GM12878 (cell line): ENCODE results near the gene SAC3D1. TPM values are rescaled to one million over a fixed set of nuclear protein-coding genes. Genes with fewer than 3 reads are reported as not detected.

Experiments
- ATAC-seq: fragments of 200-7000 bp; cut with Tn5 transposase; 3 replicates; pipeline ENCODE4 v1.9.1; 2020; ENCODE audit warnings: mild to moderate bottlenecking, moderate library complexity
- BruUV-seq: library from RNA; stranded (reverse); fragments of 400-500 nt; replicated peaks from 2 replicates; lab custom pipeline; 2021; lab: Mats Ljungman, UMichigan
- CTCF ChIA-PET: fragments of 300-600 bp; sonication (Branson Sonifier 250); formaldehyde crosslinking; extraction: SDS; loops from one replicate; lab custom pipeline; 2021; ENCODE audit warnings: inconsistent platforms; lab: Yijun Ruan, JAX
- POLR2A ChIA-PET: fragments of 350-600 bp; formaldehyde crosslinking; extraction: SDS; loops from one replicate; lab custom pipeline; 2021; ENCODE audit warnings: inconsistent platforms; lab: Charles Lee
- RAD21 ChIA-PET: fragments of 300-600 bp; sonication (Branson Sonifier 250); formaldehyde crosslinking; loops from one replicate; lab custom pipeline; 2023; ENCODE audit warnings: antibody characterized with exemption; ENCODE audit not compliant: unreplicated experiment; lab: Charles Lee
- SMC1A ChIA-PET: fragments of 300-600 bp; sonication (Branson Sonifier 250); formaldehyde crosslinking; loops from one replicate; lab custom pipeline; 2023; ENCODE audit not compliant: unreplicated experiment, uncharacterized antibody; lab: Charles Lee
- DNase-seq: peaks from one replicate; pipeline ENCODE4 v3.0.0-alpha.2; 2011; ENCODE audit warnings: low read depth, low spot score
- FAIRE-seq: peaks from 3 replicates; lab custom pipeline; 2011; peaks lifted over from hg19 to GRCh38; lab: Jason Lieb, UNC
- H2AFZ ChIP-seq: 2 replicates; pipeline ENCODE4 v1.6.0; 2011; ENCODE audit warnings: low read depth, low read length, control low read depth; ENCODE audit not compliant: control insufficient read depth
- H3K27ac ChIP-seq: 2 replicates; pipeline ENCODE4 v1.5.1; 2011; ENCODE audit warnings: control low read depth; ENCODE audit not compliant: control insufficient read depth, insufficient read depth
- H3K27me3 ChIP-seq, 2 experiments: replicated peaks in 1 of 2; 2 replicates each; pipeline versions ENCODE4 v1.6.0 to v1.6.1; 2011; ENCODE audit warnings: low read length in 1 of 2; ENCODE audit not compliant: control insufficient read depth in 2 of 2, insufficient read depth in 2 of 2
- H3K36me3 ChIP-seq, 2 experiments: 2 replicates each; pipeline ENCODE4 v1.5.1; 2011; ENCODE audit warnings: low read length in 1 of 2; ENCODE audit not compliant: control insufficient read depth in 2 of 2, insufficient read depth in 2 of 2
- H3K4me1 ChIP-seq: 2 replicates; pipeline ENCODE4 v1.6.1; 2011; ENCODE audit warnings: mild to moderate bottlenecking, low read length, moderate library complexity, mixed read lengths; ENCODE audit not compliant: control insufficient read depth, insufficient read depth
- H3K4me2 ChIP-seq: 2 replicates; pipeline ENCODE4 v1.6.0; 2011; ENCODE audit warnings: control low read depth; ENCODE audit not compliant: control insufficient read depth, insufficient read depth
- H3K4me3 ChIP-seq: fragments of 200-600 bp; sonication (generic); 2 replicates; pipeline ENCODE4 v1.5.1; 2016
- H3K79me2 ChIP-seq: 2 replicates; pipeline ENCODE4 v1.6.0; 2011; ENCODE audit warnings: low read length; ENCODE audit not compliant: control insufficient read depth, insufficient read depth
- H3K9ac ChIP-seq: 2 replicates; pipeline ENCODE4 v1.8.0; 2011; ENCODE audit warnings: low read length, control low read depth, mixed read lengths; ENCODE audit not compliant: control insufficient read depth, insufficient read depth
- H3K9me3 ChIP-seq: replicated peaks from 3 replicates; pipeline ENCODE4 v1.5.1; 2011; ENCODE audit warnings: mild to moderate bottlenecking, low read length; ENCODE audit not compliant: control insufficient read depth, insufficient read depth
- H4K20me1 ChIP-seq: 2 replicates; pipeline ENCODE4 v1.6.0; 2011; ENCODE audit not compliant: control insufficient read depth, insufficient read depth
- BHLHE40 ChIP-seq, 2 experiments: fragments of 450-650 bp in 1 of 2; IDR thresholded peaks; 2 replicates each; pipeline ENCODE4 v1.6.1; 2011 to 2017; ENCODE audit warnings: low read depth in 2 of 2, borderline replicate concordance in 1 of 2, improper control_type of control experiment in 1 of 2, low read length in 1 of 2, mild to moderate bottlenecking in 1 of 2
- EED ChIP-seq: sonication (generic); IDR thresholded peaks from 2 replicates; pipeline ENCODE4 v1.6.1; 2016; ENCODE audit warnings: antibody characterized with exemption, low read depth
- EGR1 ChIP-seq, 2 experiments: IDR thresholded peaks; 1 replicate in 1 of 2; 2 replicates in 1 of 2; pipeline ENCODE4 v1.6.1; 2011 to 2012; ENCODE audit warnings: low read depth in 2 of 2, low read length in 2 of 2, borderline replicate concordance in 1 of 2, mild to moderate bottlenecking in 1 of 2, moderate library complexity in 1 of 2
- FOXM1 ChIP-seq: IDR thresholded peaks from 2 replicates; pipeline ENCODE4 v1.6.1; 2012; ENCODE audit warnings: low read depth, mild to moderate bottlenecking, inconsistent platforms, low read length, moderate library complexity
- JUNB ChIP-seq: IDR thresholded peaks from 2 replicates; pipeline ENCODE4 v1.6.1; 2016; ENCODE audit warnings: antibody characterized with exemption, mild to moderate bottlenecking
- MEF2B ChIP-seq: fragments of 450-650 bp; IDR thresholded peaks from 2 replicates; pipeline ENCODE4 v1.6.1; 2018; ENCODE audit warnings: mild to moderate bottlenecking, moderate library complexity; ENCODE audit not compliant: partially characterized antibody, poor library complexity, severe bottlenecking
- NR2F1 ChIP-seq: fragments of 450-650 bp; conservative IDR thresholded peaks from 2 replicates; pipeline ENCODE4 v1.6.1; 2017; ENCODE audit warnings: mild to moderate bottlenecking
- RAD21 ChIP-seq: IDR thresholded peaks from 2 replicates; pipeline ENCODE4 v1.6.1; 2011; ENCODE audit warnings: mild to moderate bottlenecking, low read depth, low read length, moderate library complexity; ENCODE audit not compliant: insufficient read depth
- RAD51 ChIP-seq: fragments of 450-650 bp; IDR thresholded peaks from 2 replicates; pipeline ENCODE4 v1.6.1; 2016; ENCODE audit warnings: moderate library complexity, mild to moderate bottlenecking, inconsistent platforms
- RB1 ChIP-seq: fragments of 450-650 bp; formaldehyde crosslinking; IDR thresholded peaks from 2 replicates; pipeline ENCODE4 v1.6.1; 2017; ENCODE audit warnings: mild to moderate bottlenecking, borderline replicate concordance
- RUNX3 ChIP-seq: IDR thresholded peaks from 2 replicates; pipeline ENCODE4 v1.6.1; 2012; ENCODE audit warnings: low read length, inconsistent platforms
- SP1 ChIP-seq: IDR thresholded peaks from one replicate; pipeline ENCODE4 v1.6.1; 2011; ENCODE audit warnings: low read depth, low read length
- SRF ChIP-seq, 2 experiments: IDR thresholded peaks; 2 replicates each; pipeline ENCODE4 v1.6.1; 2011; ENCODE audit warnings: low read depth in 2 of 2, low read length in 2 of 2, mild to moderate bottlenecking in 1 of 2, moderate library complexity in 1 of 2
- TCF12 ChIP-seq: IDR thresholded peaks from 2 replicates; pipeline ENCODE4 v1.6.1; 2011; ENCODE audit warnings: low read depth, mild to moderate bottlenecking, low read length
- TCF3 ChIP-seq: IDR thresholded peaks from 2 replicates; pipeline ENCODE4 v1.6.1; 2012; ENCODE audit warnings: low read depth, mild to moderate bottlenecking, low read length, borderline replicate concordance; ENCODE audit not compliant: insufficient read depth
- ZSCAN29 ChIP-seq: fragments of 450-650 bp; IDR thresholded peaks from 2 replicates; pipeline ENCODE4 v1.6.1; 2017; ENCODE audit warnings: mild to moderate bottlenecking, moderate library complexity
- WGBS: methylation state at CpG from one replicate; pipeline ENCODE4 v1.1.6; 2016; ENCODE audit warnings: low lambda C conversion rate; ENCODE audit not compliant: insufficient replicate concordance, insufficient coverage; ENCODE audit errors: missing lambda C conversion rate; 5-methylcytosine and 5-hydroxymethylcytosine counted together
- in situ Hi-C: fragments of 300-500 bp; cut with MboI; formaldehyde crosslinking; loops from 9 replicates; pipeline ENCODE4 v1.14.3; 2018; ENCODE audit warnings: mixed read lengths
- intact Hi-C: fragments of 100-400 bp; cut with micrococcal nuclease; formaldehyde crosslinking; loops from one replicate; pipeline ENCODE4 v1.14.2; 2022; ENCODE audit not compliant: unreplicated experiment
- polyA plus RNA-seq, 11 experiments: library from polyadenylated mRNA; depleted of rRNA in 4 of 11; unstranded in 6 of 11; stranded (reverse) in 5 of 11; fragments of >200 nt; fragmentation: Nextera tagmentation in 4 of 11; fragmentation: Illumina TruSeq in 1 of 11; extraction: Ambion mirVana in 4 of 11; extraction: Trizol in 1 of 11; gene quantifications; 1 replicate in 1 of 11; 2 replicates in 10 of 11; pipeline versions ENCODE4 v1.2.1 to v1.2.3, GENCODE V29; 2011 to 2016; ENCODE audit warnings: inconsistent platforms in 2 of 11, missing spikeins in 2 of 11, low read depth in 1 of 11
- total RNA-seq, 4 experiments: library from RNA; depleted of rRNA in 3 of 4; stranded (reverse); fragments of >200 nt in 3 of 4; fragmentation: Illumina TruSeq in 1 of 4; extraction: Trizol in 1 of 4; gene quantifications; 2 replicates each; pipeline versions ENCODE4 v1.2.1 to v1.2.3, GENCODE V29; 2013 to 2021
- TF ChIP-seq, protein P1 (sequence below): IDR thresholded peaks from 2 replicates; pipeline ENCODE4 v1.6.1; 2012; ENCODE audit warnings: low read depth, low read length, improper control_type of control experiment
- TF ChIP-seq, protein P2 (sequence below), 3 experiments: IDR thresholded peaks in 2 of 3; conservative IDR thresholded peaks in 1 of 3; 2 replicates each; pipeline ENCODE4 v1.5.1; 2011; ENCODE audit warnings: low read depth in 3 of 3, low read length in 3 of 3, mild to moderate bottlenecking in 3 of 3, control low read depth in 2 of 3, moderate library complexity in 2 of 3, inconsistent platforms in 1 of 3, mixed read lengths in 1 of 3; ENCODE audit not compliant: control insufficient read depth in 2 of 3, insufficient read depth in 1 of 3; ENCODE audit errors: extremely low read depth in 1 of 3
- TF ChIP-seq, protein P3 (sequence below): IDR thresholded peaks from 2 replicates; pipeline ENCODE4 v1.6.1; 2011; ENCODE audit warnings: borderline replicate concordance, low read depth, mild to moderate bottlenecking, moderate library complexity, mixed read lengths, low read length; ENCODE audit not compliant: insufficient read depth; ENCODE audit errors: extremely low read length

The SAC3D1 gene
- total and polyA plus RNA-seq, 10 of the 15 experiments (the other 5 are each of a cell fraction or from before 2014, with no cell fraction given), result 0.16 to 44.6 (median 12.1) TPM

DNA sequence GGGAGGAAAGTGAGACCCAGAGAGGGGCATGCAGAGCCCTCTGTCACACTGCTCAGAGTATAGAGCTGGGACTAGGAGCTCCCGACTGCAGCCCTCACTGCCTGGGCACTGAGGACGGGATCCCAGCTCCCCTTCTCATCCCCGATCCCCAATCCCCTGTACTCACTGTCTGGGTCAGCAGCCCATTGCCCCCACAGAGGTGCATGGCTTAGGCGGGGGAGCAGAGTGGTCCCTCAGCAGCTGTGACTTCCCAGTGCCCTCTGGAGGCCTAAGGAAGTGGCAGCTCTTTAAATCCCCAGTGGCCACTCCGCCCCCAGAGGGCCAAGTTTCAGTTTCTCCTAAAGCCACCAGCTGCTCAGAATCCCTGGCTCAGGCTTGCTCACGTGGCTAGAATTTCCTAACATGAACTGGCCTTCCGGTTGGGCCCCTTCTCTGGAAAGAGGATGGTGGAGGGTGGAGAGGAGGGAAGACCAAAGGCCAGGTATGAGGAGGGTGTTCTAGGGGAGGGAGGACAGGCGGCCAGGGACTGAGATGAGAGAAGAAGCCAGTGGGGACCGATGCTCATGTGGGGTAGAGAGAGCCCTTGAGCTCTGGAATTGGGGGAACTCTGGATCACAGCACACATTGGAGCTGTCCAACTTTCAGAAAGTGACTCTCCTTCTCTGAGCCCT is 44.2 kb upstream of the SAC3D1 start, which contains the start of gene BATF2:
Gene BATF2 (minus strand): TSS at position 262 of the 671 bp plus-strand sequence. CDS start 57 bp downstream, at position 205.
- DNase-seq, result no peak
- no peaks in the 10 kb centered on the region for H3K36me3 ChIP-seq
- peaks cover 8% of the 10 kb centered on the region for H3K4me1 ChIP-seq
- peak; percentile 87 for ATAC-seq
- peak within 1 kb of the TSS; percentile 49 for H2AFZ ChIP-seq
- H3K4me2 ChIP-seq, result peak within 1 kb of the TSS; percentile 56
- no TSS peak for BruUV-seq
- H3K9me3 ChIP-seq, result no peaks in the 10 kb centered on the region
- ChIA-PET RAD21 (interaction anchor here (1.0 to 3.0 kb wide), 6 partner anchors 11 to 153 kb away, joined by 3 to 19 read pairs (median 4); partner anchors contain the start of genes CDC42BPG and PPP2R5B), CTCF (interaction anchor here (0.7 to 3.9 kb wide), 17 partner anchors 9 to 345 kb away, joined by 3 to 20 read pairs (median 5); partner anchors contain the start of genes ARL2 and PPP2R5B), POLR2A (interaction anchor here (0.8 to 1.9 kb wide), 3 partner anchors 17 to 125 kb away, joined by 4 to 5 read pairs (median 4); partner anchors contain the start of genes ARL2, FAU and MRPL49), SMC1A (interaction anchor here (0.6 to 2.4 kb wide), 22 partner anchors 9 to 444 kb away, joined by 3 to 19 read pairs (median 3); partner anchors contain the start of genes FAU, MRPL49 and PPP2R5B)
- H3K79me2 ChIP-seq, result no peaks in the 10 kb centered on the region
- no peaks in the 10 kb centered on the region for H4K20me1 ChIP-seq
- peak within 1 kb of the TSS; percentile 11; the same call in 1 of the 2 replicates for H3K9ac ChIP-seq
- 18% methylated on average over 9 of the region's 9 CpGs for WGBS
- peak within 1 kb of the TSS; percentile 28; the same call in 1 of the 2 replicates for H3K4me3 ChIP-seq
- H3K27me3 ChIP-seq, result no peaks in the 10 kb centered on the region; a peak in 1 of 4 replicates
- intact Hi-C loops, result no loop called here
- in situ Hi-C loops, result no loop called here
- H3K27ac ChIP-seq, result no peak within 1 kb of the TSS
- FAIRE-seq, result no peak
- TF ChIP-seq TCF12, result peak; percentile 85; the same call in 1 of the 2 replicates
- TF ChIP-seq, protein P1, sequence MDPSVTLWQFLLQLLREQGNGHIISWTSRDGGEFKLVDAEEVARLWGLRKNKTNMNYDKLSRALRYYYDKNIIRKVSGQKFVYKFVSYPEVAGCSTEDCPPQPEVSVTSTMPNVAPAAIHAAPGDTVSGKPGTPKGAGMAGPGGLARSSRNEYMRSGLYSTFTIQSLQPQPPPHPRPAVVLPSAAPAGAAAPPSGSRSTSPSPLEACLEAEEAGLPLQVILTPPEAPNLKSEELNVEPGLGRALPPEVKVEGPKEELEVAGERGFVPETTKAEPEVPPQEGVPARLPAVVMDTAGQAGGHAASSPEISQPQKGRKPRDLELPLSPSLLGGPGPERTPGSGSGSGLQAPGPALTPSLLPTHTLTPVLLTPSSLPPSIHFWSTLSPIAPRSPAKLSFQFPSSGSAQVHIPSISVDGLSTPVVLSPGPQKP, result peak; percentile 86
- TF ChIP-seq RUNX3, result 0 out of 2 replicates have a peak, but pooled peaks have one; percentile 10
- TF ChIP-seq SRF (IDR thresholded peaks at IDR 0.05; ENCODE audit: low read depth in 2 of 2, low read length in 2 of 2), result peak in 1 of 2 experiments; percentile 83; a peak in 2 of 4 replicates
- TF ChIP-seq NR2F1, result 0 out of 2 replicates have a peak, but pooled peaks have one; percentile 11
- TF ChIP-seq MEF2B, result peak; percentile 94
- no peak for TF ChIP-seq RB1
- TF ChIP-seq, protein P2, sequence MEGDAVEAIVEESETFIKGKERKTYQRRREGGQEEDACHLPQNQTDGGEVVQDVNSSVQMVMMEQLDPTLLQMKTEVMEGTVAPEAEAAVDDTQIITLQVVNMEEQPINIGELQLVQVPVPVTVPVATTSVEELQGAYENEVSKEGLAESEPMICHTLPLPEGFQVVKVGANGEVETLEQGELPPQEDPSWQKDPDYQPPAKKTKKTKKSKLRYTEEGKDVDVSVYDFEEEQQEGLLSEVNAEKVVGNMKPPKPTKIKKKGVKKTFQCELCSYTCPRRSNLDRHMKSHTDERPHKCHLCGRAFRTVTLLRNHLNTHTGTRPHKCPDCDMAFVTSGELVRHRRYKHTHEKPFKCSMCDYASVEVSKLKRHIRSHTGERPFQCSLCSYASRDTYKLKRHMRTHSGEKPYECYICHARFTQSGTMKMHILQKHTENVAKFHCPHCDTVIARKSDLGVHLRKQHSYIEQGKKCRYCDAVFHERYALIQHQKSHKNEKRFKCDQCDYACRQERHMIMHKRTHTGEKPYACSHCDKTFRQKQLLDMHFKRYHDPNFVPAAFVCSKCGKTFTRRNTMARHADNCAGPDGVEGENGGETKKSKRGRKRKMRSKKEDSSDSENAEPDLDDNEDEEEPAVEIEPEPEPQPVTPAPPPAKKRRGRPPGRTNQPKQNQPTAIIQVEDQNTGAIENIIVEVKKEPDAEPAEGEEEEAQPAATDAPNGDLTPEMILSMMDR (IDR thresholded peaks at IDR 0.05 in 2 of 3, conservative IDR thresholded peaks at IDR 0.05 in 1 of 3; ENCODE audit: control insufficient read depth in 2 of 3, extremely low read depth in 1 of 3, insufficient read depth in 1 of 3, low read depth in 3 of 3, low read length in 3 of 3), result peak; percentile 35 to 48 (median 41); a peak in 5 of 6 replicates
- peak in 1 of 2 experiments; percentile 69; a peak in 1 of 3 replicates for TF ChIP-seq EGR1 (IDR thresholded peaks at IDR 0.05; ENCODE audit: borderline replicate concordance in 1 of 2, low read depth in 2 of 2, low read length in 2 of 2)
- TF ChIP-seq FOXM1, result no peak
- peak; percentile 23; the same call in 1 of the 2 replicates for TF ChIP-seq RAD51
- TF ChIP-seq RAD21, result peak; percentile 52
- TF ChIP-seq, protein P3, sequence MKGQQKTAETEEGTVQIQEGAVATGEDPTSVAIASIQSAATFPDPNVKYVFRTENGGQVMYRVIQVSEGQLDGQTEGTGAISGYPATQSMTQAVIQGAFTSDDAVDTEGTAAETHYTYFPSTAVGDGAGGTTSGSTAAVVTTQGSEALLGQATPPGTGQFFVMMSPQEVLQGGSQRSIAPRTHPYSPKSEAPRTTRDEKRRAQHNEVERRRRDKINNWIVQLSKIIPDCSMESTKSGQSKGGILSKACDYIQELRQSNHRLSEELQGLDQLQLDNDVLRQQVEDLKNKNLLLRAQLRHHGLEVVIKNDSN, result peak; percentile 18
- no peak for TF ChIP-seq JUNB
- peak; percentile 74 for TF ChIP-seq EED
- no peak for TF ChIP-seq SP1
- TF ChIP-seq ZSCAN29, result no peak
- peak; percentile 65 to 67 for TF ChIP-seq BHLHE40 (IDR thresholded peaks at IDR 0.05; ENCODE audit: borderline replicate concordance in 1 of 2, low read depth in 2 of 2, low read length in 1 of 2)
- TF ChIP-seq TCF3, result 0 out of 2 replicates have a peak, but pooled peaks have one; percentile 15
